Activated T-cell treated with anti-CD3 and anti-CD28 coated beads for 1 hour (primary cell): ENCODE measurements around the gene NALCN.

Experiments used
- DNase-seq: peaks from one replicate; pipeline ENCODE4 v3.0.0-alpha.2; 2020; ENCODE audit warnings: low read depth

NALCN gene

DNA sequence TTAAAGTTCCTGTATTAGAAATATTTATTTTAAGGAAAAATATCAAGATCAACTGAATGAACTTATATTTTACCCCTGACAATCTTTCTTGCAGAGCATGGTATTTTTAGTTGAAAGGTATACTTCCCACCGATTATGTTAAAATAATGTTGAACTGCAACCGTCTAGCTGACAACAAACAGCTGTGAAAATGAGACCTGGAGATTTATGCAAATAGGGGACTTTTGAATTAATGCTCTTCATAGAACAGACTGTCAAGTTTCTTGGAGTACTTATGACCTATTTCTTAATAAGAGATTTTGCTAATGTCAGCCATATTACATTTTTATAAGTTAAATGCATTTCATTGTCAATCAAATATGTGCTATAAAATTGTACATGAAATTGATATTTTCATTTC, 210.9 kb downstream of the NALCN start:
- DNase-seq = no peak

DNA sequence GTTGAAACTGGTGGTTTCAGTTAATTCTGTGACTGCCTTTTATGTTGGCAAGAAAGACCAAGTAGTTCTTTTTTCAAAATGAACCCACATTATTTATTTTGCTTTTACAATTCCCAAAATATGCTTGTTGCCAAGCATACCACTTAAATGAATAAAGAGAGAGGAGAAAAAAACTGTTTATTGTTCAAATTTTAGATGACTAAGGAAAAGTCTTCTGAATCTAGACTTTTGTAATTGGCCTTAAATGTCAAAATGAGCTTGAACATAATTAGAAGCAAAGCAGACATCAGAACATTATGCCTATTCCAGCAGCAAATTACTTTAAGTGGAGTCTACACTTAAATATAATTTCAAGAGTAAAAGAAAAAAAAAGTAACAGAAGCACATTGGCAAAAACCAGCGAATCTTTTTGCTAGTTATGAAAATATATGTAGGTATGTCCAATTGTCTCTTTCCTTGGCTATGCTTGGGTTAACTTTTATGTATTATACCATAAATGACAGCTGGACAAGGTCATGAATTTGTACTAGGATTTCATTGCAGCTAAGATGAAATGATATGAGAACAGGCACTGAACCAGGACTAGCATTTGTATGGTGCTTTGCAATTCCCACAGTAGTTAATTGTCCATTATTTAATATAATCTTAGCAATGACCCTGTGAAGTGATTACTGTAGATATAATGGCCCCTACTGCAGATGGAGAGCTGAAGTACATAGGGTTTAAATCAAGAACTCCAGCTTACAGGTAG, 211.9 kb downstream of the NALCN start:
- DNase-seq = no peak

DNA sequence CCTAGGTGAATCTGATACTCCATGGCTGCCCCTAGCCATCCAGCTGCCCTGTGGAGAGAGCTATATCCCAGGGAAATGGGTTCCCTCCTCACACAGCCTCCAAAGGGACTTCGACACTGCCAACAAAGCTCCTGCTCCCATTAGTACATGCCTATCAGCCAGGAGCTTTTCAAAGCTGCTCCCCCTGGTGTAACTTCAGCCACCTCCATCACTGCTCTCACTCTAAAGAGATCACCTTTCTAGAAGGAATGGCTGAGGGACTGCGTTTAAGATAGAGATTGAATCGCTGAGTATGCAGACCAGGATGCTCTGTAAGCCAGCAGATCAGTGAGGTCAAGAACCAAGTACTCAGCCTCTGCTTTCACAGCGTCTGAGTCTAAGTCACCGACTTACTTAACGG, 213.7 kb downstream of the NALCN start:
- DNase-seq = no peak

DNA sequence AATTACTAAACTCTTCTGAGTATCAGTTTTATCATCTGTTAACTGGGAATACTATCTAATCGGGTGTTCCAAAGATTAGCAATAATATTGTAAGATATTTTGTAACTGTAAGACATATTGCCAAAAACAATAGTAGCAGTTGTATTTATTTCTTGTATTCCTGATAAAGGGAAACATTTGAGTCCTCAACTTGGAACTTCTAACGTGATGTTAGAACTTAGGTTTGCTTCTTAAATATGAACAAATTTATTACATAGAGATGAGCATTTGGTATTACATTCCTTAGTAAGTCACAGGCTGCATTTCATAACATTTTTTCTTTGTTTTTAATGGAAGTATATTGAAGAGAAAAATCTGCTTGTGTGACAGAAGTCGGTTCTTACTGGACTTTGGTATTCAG, 225.3 kb downstream of the NALCN start:
- DNase-seq = no peak

DNA sequence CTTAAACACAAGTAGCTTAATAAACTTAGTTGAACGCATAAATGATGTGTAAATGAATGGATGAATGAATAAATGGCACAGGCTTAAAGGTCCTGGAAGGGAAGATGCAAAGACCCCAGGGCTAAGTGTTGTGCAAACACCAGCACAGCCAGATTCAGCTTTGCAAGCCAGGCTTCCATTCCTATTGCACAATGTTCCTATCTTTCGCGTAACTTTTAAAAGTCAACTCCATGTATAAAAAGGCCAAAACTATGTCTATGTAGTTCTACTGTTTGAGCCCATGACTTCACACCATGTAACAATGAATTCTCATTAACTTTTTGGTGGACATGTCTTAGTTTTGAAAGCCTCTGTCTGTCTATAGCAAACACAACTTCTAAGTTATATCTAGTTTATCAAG, 226.0 kb downstream of the NALCN start:
- DNase-seq = no peak

DNA sequence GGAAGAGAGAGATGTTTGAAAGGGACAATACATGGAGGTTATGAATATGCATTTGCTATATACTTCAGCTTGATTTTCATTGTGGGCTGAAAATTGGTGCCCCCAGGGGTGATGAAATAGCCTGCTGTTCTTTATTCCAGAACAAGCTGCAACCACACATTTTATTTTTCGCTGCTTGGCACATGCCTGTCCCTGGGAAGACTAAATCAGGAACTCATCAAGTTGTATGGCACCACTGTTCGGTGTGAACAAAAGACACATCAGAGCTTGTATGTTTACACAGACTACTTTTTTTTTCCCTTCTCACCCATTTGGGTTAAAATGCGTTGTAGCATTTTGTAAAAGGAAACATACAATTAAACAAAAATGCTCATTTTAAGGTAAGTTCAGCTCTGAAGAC, 230.7 kb downstream of the NALCN start:
- no peak for DNase-seq

DNA sequence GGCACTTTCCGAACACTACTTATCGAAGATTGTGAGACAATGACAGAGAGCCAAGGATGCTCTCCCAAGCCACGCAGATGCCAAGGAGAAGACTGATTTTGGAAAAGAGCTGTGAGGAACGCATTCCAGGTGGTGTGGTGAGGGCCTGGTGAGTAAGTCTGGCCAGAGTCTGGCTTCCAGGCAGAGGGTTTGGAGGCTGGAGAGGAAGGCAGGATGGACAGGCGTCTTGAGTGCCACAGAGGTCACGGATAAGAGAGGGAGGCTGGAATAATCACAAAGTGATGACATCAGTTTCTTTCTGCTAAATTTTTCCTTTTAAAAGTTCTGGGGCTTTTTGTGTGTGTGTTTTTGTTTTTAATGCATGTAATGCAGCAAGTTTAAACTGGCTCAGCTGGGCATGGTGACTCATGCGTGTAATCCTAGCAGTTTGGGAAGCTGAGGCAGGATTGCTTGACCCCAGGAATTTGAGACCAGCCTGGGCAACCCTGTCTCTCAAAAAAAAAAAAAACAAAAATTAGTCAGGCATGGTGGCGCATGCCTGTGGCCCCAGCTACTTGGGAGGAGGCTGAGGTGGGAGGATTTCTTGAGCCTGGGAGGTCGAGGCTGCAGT, 235.1 kb downstream of the NALCN start:
- no peak for DNase-seq

DNA sequence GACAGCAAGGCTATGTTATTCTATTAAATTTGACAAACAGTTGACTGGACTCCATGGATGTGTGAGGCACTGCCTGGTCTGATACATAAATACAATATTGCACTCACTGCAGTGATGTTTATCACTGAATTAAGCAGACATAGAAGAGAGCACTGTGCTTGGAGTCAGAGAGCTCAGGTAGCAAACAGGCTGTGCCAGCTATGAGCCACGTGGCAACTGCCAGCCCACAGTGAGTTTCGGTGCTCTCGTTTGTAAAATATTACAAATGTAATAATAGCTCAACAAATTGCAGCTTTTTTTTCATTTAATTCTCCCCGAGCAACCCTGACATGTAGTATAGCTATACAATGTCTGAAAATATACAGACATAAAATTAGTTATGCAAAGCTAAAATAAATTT, 237.3 kb downstream of the NALCN start:
- no peak for DNase-seq

DNA sequence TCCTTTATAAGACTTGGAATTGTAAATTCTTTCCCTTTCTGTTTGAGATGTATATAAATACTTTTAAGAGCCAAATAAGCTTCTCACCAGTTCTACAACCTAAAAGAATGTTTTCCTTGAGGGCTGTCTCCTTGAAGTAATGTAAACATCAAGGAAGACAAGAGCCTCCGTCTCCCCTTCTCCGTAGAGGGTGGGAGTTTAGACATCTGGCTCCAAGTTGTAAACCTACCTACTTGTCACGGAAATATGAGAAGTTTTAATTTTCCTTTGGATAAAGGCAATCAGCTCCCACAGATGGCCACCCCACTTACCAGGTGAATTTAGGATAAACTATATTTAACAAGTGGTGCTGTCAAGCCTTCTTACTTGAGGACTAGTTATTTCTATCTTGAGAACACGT, 237.9 kb downstream of the NALCN start:
- DNase-seq = no peak

DNA sequence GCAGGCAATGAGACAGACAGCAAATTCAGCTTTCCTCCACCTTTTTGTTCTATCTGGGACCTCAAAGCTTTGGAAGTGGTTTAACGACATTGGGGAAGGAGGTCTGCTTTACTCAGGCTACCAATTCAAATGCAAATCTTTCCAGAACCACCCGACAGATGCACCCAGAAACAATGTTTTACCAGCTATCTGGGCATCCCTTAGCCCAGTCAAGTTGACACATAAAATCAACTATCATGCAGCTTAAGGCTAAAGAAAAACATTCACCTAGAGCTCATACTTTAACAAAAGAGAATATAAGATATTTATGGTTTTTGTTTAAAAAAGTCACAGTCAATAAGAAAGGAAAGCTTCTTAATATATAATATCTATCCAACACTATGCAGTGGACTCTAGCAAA, 246.0 kb downstream of the NALCN start:
- DNase-seq = no peak

DNA sequence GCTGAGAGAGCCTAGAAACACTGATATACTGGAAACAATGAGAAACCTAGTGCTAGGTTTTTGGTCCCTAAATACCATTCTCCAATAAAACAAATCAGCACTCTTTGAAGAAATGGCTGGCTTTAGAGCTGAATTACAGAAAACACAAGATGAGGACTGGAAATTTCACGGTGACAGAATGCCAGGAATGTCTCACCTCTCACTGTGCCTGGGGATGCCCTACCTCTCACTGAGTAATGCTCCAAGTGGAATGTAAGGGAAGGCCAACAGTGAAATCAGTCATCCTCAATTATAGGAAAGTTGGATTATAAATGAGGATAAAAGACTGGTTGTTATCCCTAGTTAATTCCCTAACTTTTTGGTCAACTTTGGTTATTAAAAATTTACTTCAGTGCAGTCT, 259.0 kb downstream of the NALCN start:
- no peak for DNase-seq

DNA sequence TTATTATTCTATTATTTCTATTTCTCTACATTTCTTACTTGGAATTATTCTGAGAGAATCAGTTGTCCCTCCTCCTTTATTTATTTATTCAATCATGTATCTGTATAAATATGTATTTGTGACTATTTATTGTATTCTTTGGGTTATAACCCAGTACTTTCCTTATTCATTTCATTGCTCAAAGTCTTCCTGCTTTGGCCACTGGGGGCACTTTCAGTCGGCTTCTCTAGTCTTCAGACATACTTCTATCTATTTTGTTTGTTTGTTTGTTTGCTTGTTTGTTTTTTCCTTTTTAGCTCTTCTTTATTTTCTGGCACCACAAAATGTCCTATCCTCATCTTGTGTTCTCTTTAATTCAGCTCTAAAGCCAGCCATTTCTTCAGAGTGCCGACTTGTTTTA, 260.4 kb downstream of the NALCN start:
- DNase-seq = no peak

DNA sequence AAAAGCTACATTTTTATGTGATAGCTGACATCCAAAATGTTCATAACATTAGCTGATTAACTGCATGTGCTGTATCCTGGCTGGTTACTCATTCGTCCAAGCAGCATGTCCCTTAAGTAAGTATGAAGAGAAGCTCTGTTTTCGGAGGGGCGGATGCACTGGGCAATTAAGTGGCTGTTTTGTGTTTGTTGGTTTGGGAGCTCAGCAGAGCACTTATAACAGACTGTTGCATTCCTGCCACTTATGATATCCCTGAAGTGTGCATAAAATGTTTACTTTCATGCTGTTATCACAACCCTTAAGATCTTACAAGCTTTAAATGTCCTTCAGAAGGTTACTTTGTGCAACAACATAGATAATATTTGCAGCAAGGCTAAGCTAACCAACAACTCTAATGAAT, 264.1 kb downstream of the NALCN start:
- no peak for DNase-seq

DNA sequence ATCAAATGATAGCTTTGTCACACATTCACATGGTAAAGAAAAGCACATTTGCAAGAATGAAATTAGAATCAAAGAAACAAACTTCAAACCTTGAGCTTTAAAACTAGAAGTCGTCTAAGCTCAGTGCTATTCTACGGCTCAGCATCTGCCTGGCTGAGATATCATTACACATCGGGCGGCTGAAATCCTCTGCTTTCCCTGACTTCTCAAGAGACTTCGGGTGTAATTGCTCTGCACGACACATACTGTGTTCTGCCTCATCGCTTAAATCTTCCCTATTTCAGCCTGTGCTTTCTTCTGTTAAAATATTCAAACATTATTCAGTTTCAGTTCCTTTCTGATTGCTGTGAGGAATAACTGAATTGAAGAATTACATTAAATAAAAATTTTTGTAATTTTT, 265.3 kb downstream of the NALCN start:
- no peak for DNase-seq

DNA sequence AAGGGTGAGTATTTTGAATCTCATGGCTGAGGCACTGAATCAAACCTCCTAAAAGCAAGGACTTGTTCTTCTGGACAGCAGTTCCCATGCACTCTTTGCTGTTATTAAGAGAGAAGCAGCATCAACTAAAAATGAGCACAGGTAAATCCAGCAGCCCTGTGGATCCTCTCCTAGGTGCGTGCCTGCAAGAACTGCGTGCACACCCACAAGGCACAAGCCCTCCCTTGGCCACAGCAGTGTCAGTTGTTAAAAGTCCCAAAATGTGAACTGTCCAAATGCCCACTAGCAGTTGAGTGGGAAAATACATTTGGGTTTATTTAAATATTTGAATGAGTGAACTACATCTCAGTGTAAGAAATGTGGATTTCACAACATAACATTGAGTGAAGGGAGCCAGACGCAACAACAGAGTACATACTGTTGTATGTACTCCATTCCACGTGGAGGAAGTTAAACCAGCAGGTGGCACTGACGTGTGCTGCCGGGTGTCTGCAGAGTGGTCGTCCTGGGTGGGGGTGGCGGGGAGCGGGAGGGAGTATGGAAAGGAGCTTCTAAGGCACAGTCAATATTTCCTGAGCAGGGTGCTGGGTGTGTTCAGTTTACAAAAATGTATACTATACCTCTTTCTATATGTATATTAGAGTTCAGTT, 266.4 kb downstream of the NALCN start:
- no peak for DNase-seq

DNA sequence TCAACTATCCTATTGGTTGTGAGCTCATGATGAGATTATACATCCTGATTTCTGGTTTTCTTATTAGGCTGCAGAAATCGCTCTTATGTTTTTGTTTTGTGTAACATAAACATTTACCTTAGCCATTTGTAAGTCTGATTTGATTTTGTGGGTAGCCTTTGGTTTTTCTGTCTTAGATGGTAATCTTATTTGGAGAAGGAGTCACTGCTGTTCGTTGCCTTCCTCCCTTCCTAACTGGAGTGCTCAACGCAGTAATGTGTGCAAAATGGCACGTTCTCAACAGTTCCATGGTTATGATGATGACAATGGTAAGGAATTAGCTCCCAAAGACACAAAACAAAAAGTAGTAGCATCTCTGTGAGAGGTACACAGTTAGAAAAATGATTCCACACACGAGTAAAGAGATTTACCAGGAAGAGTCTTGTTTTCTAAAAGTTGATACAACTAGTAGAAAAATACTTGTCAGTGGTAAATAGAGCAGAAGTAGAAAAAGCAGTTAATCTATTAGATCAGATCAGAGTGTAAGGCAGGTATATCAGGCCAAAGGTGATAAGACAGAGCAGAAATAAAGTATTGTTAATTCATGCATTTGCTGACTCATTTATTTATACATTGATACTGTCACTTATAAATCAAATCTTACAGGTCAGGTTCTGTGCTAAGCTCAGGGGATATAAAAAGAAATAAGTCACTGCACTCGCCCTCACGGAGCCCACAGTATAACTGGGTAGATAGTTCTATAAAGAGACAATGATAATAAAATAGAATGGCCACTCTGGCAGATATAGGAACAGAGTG, 270.0 kb downstream of the NALCN start:
- no peak for DNase-seq

DNA sequence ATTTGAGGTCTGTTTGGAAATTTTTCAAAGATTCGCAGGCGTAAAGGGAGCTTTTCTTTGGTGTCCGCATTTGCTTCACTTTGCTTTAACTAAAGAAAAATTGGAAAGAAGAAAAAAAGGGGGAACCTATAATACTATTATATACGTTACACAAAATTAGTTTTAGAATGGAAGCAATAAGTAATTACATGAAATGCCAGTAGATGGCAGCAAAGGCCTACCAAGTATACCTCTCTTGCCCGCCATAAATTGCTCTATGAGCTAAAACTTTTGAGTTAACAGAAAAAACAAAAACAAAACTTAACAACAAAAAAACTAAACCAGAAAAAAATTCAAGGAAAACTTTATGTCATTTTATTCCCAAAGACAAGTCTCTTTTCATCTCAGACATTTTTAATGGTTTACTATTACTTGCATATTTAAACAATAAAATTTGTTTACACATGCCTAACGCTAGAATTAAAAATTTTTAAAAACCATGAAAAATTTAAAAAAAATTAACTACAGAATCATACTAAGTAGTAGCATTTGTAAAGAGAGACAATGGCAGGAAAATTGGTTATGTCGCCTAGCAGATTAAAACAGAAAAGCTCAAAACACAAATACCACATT, 271.4 kb downstream of the NALCN start:
- DNase-seq = no peak

DNA sequence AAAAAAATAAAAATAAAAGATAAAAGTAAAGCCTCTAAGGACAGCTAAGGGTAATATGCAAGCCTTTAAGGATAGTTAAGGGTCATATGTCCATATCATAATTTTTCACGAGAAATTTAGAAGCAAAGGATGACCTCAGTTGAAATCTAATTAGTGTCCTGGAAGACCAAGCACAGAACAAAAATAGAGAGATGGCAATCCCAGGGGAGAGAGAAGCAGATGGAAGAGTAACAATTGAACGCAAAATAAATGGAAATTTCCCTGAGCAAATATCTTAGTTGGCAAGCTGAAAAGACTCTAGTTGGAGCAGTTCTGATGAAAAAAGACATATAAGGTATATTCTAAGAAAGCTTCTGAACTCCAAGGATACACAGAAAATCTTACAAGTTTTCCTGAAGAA, 275.4 kb downstream of the NALCN start:
- no peak for DNase-seq

DNA sequence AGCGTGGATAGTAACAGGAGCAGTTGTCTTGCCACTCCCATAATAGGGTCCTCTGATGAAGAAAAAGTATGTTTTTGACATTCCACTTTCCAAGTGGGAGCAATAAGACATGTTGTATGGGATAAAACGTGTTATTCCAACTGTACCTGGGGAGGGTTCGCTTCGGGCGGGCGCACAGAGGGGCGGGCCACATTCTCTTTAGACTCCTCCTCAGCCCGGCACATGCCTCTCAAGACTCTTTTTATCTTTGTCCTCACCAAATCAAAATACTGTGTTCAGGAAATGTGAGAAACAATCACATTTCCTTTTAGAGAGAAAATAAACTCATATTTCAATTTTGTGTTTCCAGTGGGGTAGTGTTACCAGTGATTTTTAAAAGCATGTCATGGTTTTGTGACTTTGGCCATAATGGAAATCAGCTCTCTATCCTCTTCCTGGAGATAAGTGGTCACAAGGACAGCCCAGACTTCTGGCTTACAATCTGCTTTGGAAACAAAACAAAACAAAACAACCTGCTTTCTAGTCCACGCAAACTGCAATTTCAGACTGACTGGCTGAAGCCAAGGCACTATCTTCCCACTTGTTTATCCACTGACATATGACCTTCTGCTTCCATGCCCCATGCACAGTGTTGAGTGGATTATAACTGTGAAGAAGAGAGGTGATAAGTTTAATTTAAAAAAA, 276.1 kb downstream of the NALCN start:
- no peak for DNase-seq

DNA sequence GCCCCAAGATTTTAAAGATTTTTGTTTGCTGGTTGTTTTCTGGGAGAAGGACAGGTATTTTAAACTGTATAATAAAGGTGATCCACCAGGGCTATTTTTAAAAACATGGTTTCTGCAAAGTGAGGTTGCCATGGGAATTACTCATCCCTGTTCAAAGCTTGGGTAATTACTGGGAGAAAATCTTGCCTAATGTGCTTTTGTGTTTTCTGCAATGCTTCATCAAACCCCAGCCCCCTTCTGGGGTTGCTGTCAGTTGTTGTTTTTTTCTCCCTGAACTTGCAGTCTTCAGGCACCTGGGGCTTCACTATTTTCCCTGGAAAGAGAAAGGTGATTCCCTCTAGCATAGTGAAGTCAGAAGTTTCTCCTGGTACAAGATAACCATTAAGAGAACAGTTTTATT, 277.2 kb downstream of the NALCN start:
- no peak for DNase-seq

DNA sequence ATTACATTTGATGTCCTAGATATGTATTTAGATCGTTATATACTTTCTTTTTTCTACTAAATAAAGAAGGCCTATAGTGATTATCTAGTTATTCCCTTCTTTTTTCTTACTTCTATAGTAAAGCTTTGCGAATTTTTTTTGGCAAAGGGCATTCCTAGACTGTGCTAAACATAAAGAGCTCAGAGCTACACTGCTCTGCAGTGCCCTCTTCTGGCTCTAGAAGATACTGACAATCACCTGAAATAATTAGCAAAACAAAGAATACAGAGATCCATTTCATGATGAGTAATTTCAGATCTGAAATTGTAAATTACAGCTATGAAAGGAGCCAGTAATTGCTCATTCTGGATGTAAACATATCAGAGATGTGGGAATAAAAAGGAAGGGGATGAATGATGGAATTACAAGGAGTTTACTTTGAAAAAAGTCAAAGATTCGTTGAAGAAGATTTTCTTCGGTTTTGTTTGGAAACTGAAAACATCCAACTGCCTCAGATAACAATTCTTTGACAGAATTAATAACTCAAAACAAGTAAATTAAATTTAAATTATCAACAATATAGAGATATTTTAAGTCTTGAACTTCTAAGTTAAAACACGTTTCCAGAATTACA, 288.5 kb downstream of the NALCN start:
- DNase-seq = no peak
